Liver (tissue), 9 donors: Measurements from ENCODE around the gene SPATA31E1. TPM values are rescaled to one million over a fixed set of nuclear protein-coding genes. Genes with fewer than 3 reads are reported as not detected.

Experiments
- DNase-seq: peaks from one replicate; pipeline ENCODE4 v3.0.0-alpha.2; 2017; ENCODE audit warnings: low spot score
- H3K27ac ChIP-seq, 2 donors: one replicate each; pipeline ENCODE4 v1.7.0; 2013; ENCODE audit warnings: inconsistent platforms in 2 of 2, low read length in 2 of 2, control low read depth in 1 of 2, low read depth in 1 of 2, mild to moderate bottlenecking in 1 of 2
- H3K27me3 ChIP-seq, 4 donors: one replicate each; pipeline versions ENCODE4 v1.6.1 to v1.7.0; 2013; ENCODE audit warnings: low read length in 3 of 4, inconsistent platforms in 1 of 4, mild to moderate bottlenecking in 1 of 4, moderate library complexity in 1 of 4; ENCODE audit not compliant: control insufficient read depth in 4 of 4, insufficient read depth in 4 of 4
- H3K36me3 ChIP-seq, 4 donors: one replicate each; pipeline versions ENCODE4 v1.6.1 to v1.7.0; 2013; ENCODE audit warnings: low read length in 3 of 4, mild to moderate bottlenecking in 3 of 4, low read depth in 1 of 4, moderate library complexity in 1 of 4; ENCODE audit not compliant: control insufficient read depth in 4 of 4, insufficient read depth in 3 of 4
- H3K4me1 ChIP-seq, 4 donors: one replicate each; pipeline versions ENCODE4 v1.6.1 to v1.7.0; 2013; ENCODE audit warnings: low read length in 3 of 4, mild to moderate bottlenecking in 3 of 4, moderate library complexity in 1 of 4; ENCODE audit not compliant: control insufficient read depth in 4 of 4, insufficient read depth in 4 of 4
- H3K4me3 ChIP-seq, 3 donors: one replicate each; pipeline versions ENCODE4 v1.6.1 to v1.7.0; 2013; ENCODE audit warnings: low read length in 3 of 3, control low read depth in 1 of 3, low read depth in 1 of 3, mild to moderate bottlenecking in 1 of 3
- H3K9ac ChIP-seq, 2 donors: one replicate each; pipeline ENCODE4 v1.7.0; 2013; ENCODE audit warnings: low read length in 2 of 2, mild to moderate bottlenecking in 2 of 2, moderate library complexity in 2 of 2, control low read depth in 1 of 2, low read depth in 1 of 2
- H3K9me3 ChIP-seq, 4 donors: one replicate each; pipeline versions ENCODE4 v1.6.1 to v1.7.0; 2013; ENCODE audit warnings: low read length in 3 of 4; ENCODE audit not compliant: control insufficient read depth in 4 of 4
- ATF3 ChIP-seq: IDR thresholded peaks from 2 replicates; pipeline ENCODE4 v1.6.1; 2016; ENCODE audit warnings: antibody characterized with exemption
- CTCF ChIP-seq: fragments of 150-350 bp; IDR thresholded peaks from 2 replicates; pipeline ENCODE4 v1.5.1; 2017; ENCODE audit warnings: improper control_type of control experiment, low read depth, low read length; ENCODE audit not compliant: missing input control
- EGR1 ChIP-seq, 2 donors: IDR thresholded peaks; 2 replicates each; pipeline ENCODE4 v1.6.1; 2016 to 2018; ENCODE audit warnings: antibody characterized with exemption in 2 of 2, low read depth in 2 of 2
- FOXA1 ChIP-seq: IDR thresholded peaks from 2 replicates; pipeline ENCODE4 v1.6.1; 2016; ENCODE audit warnings: antibody characterized with exemption
- FOXA2 ChIP-seq: IDR thresholded peaks from 2 replicates; pipeline ENCODE4 v1.6.1; 2016; ENCODE audit warnings: antibody characterized with exemption
- GABPA ChIP-seq, 2 donors: IDR thresholded peaks in 1 of 2; conservative IDR thresholded peaks in 1 of 2; 2 replicates each; pipeline ENCODE4 v1.6.1; 2016; ENCODE audit warnings: antibody characterized with exemption in 2 of 2, mild to moderate bottlenecking in 1 of 2, moderate library complexity in 1 of 2
- NR2F2 ChIP-seq: IDR thresholded peaks from 2 replicates; pipeline ENCODE4 v1.6.1; 2016; ENCODE audit warnings: antibody characterized with exemption
- RAD21 ChIP-seq, 2 donors: IDR thresholded peaks; 2 replicates each; pipeline ENCODE4 v1.6.1; 2016; ENCODE audit warnings: antibody characterized with exemption in 2 of 2, mild to moderate bottlenecking in 2 of 2
- REST ChIP-seq: IDR thresholded peaks from 2 replicates; pipeline ENCODE4 v1.6.1; 2016; ENCODE audit warnings: antibody characterized with exemption, mild to moderate bottlenecking
- RXRA ChIP-seq, 2 donors: IDR thresholded peaks; 2 replicates each; pipeline ENCODE4 v1.6.1; 2017 to 2018; ENCODE audit warnings: antibody characterized with exemption in 2 of 2, mild to moderate bottlenecking in 1 of 2
- TAF1 ChIP-seq: conservative IDR thresholded peaks from 2 replicates; pipeline ENCODE4 v1.6.1; 2016; ENCODE audit warnings: antibody characterized with exemption, mild to moderate bottlenecking
- YY1 ChIP-seq: IDR thresholded peaks from 2 replicates; pipeline ENCODE4 v1.6.1; 2016; ENCODE audit warnings: antibody characterized with exemption, mild to moderate bottlenecking
- WGBS: extraction: QIAGEN DNeasy Blood & Tissue Kit; methylation state at CpG from one replicate; pipeline ENCODE4 v1.1.7; 2013; 5-methylcytosine and 5-hydroxymethylcytosine counted together
- polyA plus RNA-seq, 2 donors: library from polyadenylated mRNA; stranded (reverse) in 1 of 2; unstranded in 1 of 2; fragments of 200-250 nt in 1 of 2; fragments of >200 nt in 1 of 2; fragmentation: Nextera tagmentation in 1 of 2; extraction: Ambion mirVana in 1 of 2; gene quantifications; one replicate each; pipeline versions ENCODE4 v1.2.1 to v1.2.3, GENCODE V29; 2013 to 2015
- total RNA-seq, 2 donors: library from RNA; depleted of rRNA; stranded (reverse); fragments of >200 nt; gene quantifications; one replicate each; pipeline ENCODE4 v1.2.3, GENCODE V29; 2014
- TF ChIP-seq, protein P1 (sequence below): IDR thresholded peaks from 2 replicates; pipeline ENCODE4 v1.6.1; 2016; ENCODE audit warnings: antibody characterized with exemption
- donor health status: healthy.
- donor health status: healthy.
- donor health status: healthy.
- donor health status: healthy.
- donor health status: healthy.

SPATA31E1 gene
- total and polyA plus RNA-seq, 4 donors = not detected

GRCh38 chr9:87868635-87869034 is 14.0 kb upstream of the SPATA31E1 start:
- DNase-seq = no peak

GRCh38 chr9:87869082-87869481 is 13.6 kb upstream of the SPATA31E1 start:
- Histone ChIP-seq H3K4me3 (no peak overlapping the region), H3K27me3 (no peaks in the 10 kb centered on the region), H3K9me3 (no peaks in the 10 kb centered on the region), H3K9ac (no peak overlapping the region), H3K4me1 (peaks cover 0 to 3% (median 0%) of the 10 kb centered on the region in 4 donors), H3K27ac (no peak overlapping the region), H3K36me3 (no peaks in the 10 kb centered on the region)
- WGBS = 93% methylated on average over 11 of the region's 11 CpGs
- TF ChIP-seq TAF1 (no peak), CTCF (no peak), FOXA1 (no peak), RXRA (IDR thresholded peaks at IDR 0.05) (no peak), ATF3 (no peak), GABPA (IDR thresholded peaks at IDR 0.05 in 1 of 2, conservative IDR thresholded peaks at IDR 0.05 in 1 of 2) (no peak), RAD21 (IDR thresholded peaks at IDR 0.05) (no peak), YY1 (no peak), EGR1 (IDR thresholded peaks at IDR 0.05; ENCODE audit: low read depth in 2 of 2) (no peak), FOXA2 (no peak), REST (no peak), NR2F2 (no peak)
- TF ChIP-seq, protein P1, sequence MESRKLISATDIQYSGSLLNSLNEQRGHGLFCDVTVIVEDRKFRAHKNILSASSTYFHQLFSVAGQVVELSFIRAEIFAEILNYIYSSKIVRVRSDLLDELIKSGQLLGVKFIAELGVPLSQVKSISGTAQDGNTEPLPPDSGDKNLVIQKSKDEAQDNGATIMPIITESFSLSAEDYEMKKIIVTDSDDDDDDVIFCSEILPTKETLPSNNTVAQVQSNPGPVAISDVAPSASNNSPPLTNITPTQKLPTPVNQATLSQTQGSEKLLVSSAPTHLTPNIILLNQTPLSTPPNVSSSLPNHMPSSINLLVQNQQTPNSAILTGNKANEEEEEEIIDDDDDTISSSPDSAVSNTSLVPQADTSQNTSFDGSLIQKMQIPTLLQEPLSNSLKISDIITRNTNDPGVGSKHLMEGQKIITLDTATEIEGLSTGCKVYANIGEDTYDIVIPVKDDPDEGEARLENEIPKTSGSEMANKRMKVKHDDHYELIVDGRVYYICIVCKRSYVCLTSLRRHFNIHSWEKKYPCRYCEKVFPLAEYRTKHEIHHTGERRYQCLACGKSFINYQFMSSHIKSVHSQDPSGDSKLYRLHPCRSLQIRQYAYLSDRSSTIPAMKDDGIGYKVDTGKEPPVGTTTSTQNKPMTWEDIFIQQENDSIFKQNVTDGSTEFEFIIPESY = no peak
- DNase-seq = peak; percentile 25

More at GRCh38 chr9:87868635-87869034, 14.0 kb upstream of the SPATA31E1 start:
- no peak for TF ChIP-seq CTCF
- no peak for TF ChIP-seq FOXA2
- TF ChIP-seq NR2F2 = no peak
- no peak for TF ChIP-seq EGR1 (IDR thresholded peaks at IDR 0.05; ENCODE audit: low read depth in 2 of 2)
- Histone ChIP-seq H3K4me3 (no peak overlapping the region), H3K27me3 (no peaks in the 10 kb centered on the region), H3K36me3 (no peaks in the 10 kb centered on the region), H3K9me3 (no peaks in the 10 kb centered on the region), H3K4me1 (peaks cover 0 to 7% (median 1%) of the 10 kb centered on the region in 4 donors), H3K27ac (no peak overlapping the region), H3K9ac (no peak overlapping the region)
- 90% methylated on average over 3 of the region's 3 CpGs for WGBS
